Kasumi-1 (cell line): ENCODE measurements around the gene PMFBP1.
"Not testable (repeated sequence)": the region's sequence is repeated elsewhere in the genome, so short reads cannot be mapped to it uniquely, and the experiment has no call there.

Experiments used
- DNase-seq, 2 experiments: peaks; one replicate each; lab custom pipeline; 2025; lab: John Stamatoyannopoulos, UW

The PMFBP1 gene

DNA sequence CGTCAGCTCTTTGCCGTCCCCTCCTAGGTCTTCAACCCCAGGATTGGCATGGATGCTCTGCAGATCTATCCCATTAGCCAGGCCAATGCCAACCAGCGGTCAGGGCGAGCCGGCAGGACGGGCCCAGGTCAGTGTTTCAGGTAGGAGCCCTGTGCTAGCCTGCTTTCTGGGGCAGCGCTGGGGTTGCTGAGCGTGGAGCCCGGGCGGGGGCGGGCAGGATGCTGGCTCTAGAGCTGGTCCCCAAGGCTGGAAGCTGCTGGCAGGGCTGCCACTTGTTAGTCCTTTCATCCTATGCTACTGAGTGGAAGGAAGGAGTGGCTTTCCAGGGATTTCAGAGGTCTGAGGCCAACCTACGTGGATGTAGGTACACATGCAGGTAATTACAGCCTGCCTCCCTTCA is 66.0 kb downstream of the PMFBP1 start:
- no peak for DNase-seq

DNA sequence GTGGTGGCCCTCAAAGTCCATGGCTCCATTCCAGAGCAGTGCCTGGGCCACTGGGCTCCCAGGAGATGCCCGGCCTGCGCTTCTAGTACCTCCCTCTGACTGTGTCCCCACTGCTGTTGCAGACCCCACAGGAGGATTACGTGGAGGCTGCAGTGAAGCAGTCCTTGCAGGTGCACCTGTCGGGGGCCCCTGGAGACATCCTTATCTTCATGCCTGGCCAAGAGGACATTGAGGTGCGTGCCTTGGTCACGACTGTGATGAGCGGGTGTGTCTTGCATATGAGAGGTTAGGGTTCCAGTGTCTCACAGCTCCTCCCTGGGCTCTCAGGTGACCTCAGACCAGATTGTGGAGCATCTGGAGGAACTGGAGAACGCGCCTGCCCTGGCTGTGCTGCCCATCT is 67.0 kb downstream of the PMFBP1 start:
- DNase-seq = no peak

DNA sequence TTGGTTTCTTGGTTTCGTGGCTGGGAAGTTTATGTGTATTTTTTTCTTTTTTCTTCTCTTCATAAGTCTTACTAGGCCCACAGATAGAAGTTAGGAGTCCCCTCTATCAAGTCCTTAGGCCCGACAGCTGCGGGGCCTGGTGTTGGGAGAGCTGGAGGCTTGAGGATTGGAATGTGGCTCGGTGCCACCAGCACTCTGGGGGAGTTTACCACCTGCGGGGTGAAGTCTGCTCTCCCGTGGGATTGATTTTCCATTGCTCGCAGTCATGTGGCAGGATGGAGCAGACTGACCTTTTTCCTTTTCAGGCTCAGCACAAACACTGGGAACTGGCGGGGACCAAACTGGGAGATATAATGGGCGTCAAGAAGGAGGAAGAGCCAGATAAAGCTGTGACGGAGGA is 70.8 kb downstream of the PMFBP1 start:
- no peak for DNase-seq

DNA sequence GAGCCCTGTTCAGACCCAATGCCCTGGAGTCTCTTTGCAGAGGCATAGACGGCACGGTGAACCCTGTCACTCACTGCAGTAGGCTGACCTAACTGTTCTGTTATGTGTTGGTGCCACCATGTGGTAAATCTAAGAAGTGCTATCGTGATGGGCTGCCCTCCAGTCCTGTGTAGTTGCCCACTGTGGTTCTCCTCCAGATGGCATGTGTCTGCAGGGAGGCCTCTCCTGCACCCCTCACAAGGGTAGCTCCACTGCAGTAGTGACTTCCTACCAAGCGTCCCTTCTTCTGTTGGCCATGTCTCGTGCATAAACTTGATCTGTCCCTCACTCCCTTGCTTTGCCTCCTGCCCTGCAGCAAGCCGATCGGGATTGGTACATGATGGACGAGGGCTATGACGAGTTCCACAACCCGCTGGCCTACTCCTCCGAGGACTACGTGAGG is 72.6 kb downstream of the PMFBP1 start:
- peak; percentile 78 to 79 for DNase-seq

DNA sequence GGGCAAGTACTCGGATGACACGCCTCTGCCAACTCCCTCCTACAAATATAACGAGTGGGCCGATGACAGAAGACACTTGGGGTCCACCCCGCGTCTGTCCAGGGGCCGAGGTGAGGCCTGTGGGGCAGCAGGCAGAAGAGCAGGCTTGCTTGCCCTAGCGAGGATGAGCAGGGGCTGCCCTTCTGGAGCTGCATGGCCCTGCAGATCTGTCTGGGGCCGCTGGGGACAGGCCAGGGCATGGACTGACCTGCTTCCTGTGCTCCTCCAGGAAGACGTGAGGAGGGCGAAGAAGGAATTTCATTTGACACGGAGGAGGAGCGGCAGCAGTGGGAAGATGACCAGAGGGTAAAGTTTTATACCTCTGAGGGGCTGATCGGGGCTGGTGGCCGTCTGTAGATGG is 73.0 kb downstream of the PMFBP1 start:
- no peak for DNase-seq

DNA sequence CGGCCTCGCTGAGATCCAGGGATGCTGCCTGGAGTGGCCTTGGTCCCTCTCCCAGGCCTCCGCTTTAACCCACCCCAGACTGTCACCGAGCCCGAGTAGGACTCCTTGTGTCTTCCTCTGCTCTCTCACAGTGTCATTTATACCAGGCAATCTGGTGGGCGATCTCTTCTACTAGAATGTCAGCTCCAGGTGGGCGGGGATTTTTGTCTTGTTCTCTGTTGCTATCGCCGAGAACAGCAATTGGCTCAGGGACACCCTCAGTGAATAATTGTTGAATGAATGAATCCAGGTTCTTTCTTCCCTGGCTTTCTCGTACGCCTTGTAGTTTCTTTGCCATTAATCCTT is 77.7 kb downstream of the PMFBP1 start:
- peak in 1 of 2 experiments; percentile 42 for DNase-seq

DNA sequence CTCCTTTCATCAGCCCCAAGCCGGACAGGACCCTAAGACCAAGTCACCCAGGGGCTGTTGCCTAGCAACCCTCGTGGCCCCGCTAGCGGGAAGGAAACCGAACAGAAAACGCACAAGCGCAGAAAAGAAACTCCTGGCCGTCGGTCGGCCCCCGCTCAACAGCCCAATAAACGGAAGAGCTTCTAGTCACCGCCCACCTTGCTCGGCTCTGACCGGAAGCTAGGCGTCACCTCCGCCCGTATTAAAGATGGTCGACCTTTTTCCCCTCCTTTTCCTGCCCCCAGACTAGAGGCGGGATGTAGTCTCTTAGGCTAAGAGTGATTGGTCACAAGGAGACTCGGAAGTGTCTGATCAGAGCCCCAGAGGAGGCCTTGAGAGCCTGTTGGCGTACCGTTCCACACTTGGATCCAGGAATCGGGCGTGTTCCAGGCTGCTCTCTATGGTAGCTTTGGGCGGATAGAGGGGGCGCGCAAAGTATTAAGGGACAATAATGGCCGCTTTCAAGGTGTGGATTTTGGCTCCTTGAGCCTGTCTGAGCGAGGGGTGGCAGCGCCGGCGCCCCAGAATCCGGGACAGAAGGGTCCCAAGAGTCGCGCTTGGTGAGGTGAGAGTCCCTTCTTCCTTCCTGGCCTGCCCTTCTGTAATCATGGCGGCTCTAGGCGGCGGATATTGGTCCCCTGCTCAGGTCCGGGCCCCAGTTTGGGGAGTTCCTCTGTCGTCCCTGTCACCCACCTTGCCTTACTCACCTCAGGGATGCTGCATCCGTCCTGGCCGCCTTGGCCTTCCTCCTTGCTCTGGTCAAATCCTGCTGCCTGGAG is 78.3 kb downstream of the PMFBP1 start, which contains the start of the genes DHX38 and TXNL4B:
TSS of gene DHX38 (plus strand) at position 400 of the 818 bp plus-strand sequence. CDS start 2,311 bp downstream, outside the sequence.
TSS of gene TXNL4B (minus strand) at position 173 of the 818 bp plus-strand sequence. CDS start 2,871 bp downstream, outside the sequence.
- DNase-seq = peak; percentile 99

DNA sequence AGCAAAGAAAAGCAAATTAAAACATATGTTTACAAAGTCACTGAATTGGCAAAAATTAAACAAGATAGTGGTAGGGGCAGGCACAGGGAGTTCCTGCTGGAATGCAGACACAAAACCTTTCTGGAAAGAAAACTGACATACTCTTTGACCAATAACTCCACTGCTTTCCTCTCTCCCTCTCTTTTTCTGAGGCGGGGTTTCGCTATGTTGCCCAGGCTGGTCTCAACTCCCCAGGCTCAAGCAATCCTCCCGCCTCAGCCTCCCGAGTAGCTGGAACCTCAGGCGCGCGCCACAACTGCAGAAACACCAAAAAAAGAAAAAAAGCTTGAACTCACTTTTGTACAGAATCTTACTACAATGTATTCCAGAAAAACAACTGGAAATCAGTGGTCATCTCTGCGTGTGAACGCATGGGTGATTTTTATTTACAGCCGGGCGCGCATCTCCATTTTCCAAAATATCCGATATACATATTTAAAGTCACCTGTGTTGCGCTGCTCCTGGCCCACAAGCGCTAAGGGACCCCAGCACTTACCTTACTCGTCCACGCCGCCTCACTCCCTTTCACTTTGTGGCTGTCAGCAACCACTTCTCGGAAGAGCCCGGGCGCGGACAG is 79.0 kb downstream of the PMFBP1 start:
- peak; percentile 39 to 53 for DNase-seq

DNA sequence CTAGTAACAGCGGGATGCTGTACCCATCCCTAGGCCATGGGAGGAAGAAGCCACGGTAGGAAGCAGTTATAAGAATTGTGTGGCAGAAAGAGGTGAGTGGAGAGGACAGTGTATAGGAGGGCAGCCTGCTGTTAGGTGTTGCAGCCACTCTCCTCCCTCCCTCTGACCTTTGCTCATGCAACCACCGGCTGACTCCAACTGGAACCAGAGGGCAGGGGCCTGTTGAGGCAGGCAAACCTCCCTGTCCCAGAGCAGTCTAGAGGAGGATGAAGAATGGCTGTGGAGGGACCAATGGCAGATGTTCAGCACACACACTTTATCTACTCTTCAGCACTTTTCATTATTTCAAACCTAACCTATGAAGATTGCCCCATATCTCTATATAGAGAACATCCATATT is 80.7 kb downstream of the PMFBP1 start:
- DNase-seq = no peak

DNA sequence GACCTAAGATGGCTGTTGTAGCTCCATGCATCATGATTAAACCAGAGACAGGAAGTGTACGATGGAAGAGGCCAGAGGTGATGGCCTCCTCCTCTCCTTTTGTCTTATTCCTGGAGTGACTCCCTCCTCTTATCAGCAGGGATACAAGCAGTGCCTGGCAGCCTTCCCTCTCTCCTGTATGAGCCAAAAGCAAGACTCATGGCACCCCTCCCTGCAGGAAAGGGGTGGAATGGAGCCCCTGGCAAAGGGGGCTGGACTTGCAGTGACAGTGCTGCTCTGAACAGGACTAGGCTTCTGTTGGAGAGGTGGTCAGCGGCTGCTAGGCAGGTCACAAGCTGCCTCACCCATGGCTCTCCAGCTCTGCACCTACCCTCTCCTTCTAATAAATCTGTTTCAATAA is 87.0 kb downstream of the PMFBP1 start:
- no peak for DNase-seq

DNA sequence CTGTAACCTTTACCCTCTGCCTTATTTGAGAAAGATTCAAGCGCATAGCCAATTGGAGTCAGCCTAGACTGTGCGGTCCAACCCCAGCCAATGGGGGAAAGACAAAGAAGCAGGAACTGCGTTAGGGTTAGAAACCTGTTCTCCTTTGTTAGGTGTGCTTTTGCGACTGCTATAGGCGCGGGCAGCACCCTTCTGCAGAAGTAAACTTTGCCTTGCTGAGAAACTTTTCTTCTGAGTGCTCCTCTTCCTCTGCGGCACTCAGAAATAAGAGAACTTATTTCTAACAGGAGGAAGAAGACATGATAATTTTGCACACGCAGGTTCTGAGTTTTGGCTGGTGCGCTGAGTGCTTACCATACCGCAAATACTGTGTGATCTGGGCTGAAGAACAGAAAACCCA is 87.5 kb downstream of the PMFBP1 start:
- no peak for DNase-seq

DNA sequence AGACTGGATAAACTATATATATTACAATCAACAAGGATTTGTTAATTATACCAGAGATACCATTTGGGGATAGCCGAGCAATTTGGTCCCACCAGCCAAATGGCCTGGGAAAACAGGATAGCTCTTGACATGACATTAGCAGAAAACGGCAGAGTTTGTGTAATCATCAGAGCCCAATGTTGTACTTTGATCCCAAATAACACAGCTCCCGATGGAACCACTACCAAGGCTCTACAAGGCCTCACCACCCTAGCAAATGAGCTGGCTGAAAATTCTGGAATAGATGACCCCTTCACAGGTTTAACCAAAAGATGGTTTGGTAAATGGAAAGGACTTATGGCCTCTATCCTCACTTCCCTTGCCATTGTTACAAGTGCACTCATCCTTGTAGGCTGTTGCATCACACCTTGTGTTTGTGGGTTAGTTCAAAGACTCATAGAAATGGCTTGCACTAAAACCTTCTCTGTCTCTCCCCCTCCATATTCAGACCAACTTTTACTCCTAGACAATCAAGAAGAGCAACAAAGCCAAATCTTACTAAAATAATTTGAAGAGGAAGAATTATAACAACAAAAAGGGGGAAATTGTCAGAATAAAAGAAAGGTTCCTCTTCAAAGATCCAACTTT is 88.1 kb downstream of the PMFBP1 start:
- no peak for DNase-seq

DNA sequence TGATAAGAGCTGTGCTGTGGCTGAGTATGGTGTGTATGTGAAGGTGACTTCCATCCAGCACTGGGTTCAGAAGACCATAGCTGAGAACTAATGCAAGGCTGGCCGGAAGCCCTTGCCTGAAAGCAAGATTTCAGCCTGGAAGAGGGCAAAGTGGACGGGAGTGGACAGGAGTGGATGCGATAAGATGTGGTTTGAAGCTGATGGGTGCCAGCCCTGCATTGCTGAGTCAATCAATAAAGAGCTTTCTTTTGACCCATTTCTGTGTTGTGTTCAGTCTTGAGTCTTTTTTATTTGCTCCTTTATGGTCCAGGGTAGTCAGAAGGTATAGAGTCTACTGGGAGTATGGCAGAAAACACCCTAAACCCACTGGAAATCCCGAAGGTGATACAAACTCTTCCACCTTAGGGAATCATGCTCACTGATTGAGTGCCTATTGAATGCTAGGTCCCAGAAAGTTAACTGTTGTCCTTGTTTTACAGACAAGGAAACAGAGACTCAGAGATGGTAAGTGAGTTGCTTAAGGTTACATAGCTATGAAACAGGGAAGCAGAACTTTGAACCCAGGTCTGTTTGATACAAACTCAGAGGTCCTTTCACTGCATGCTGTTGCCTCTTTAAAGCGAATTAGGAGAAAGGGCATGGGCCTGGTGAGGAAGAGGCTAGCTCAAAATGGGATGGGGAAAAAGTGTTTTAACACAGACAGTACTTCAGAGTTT is 94.8 kb downstream of the PMFBP1 start:
- DNase-seq = not testable (repeated sequence)

DNA sequence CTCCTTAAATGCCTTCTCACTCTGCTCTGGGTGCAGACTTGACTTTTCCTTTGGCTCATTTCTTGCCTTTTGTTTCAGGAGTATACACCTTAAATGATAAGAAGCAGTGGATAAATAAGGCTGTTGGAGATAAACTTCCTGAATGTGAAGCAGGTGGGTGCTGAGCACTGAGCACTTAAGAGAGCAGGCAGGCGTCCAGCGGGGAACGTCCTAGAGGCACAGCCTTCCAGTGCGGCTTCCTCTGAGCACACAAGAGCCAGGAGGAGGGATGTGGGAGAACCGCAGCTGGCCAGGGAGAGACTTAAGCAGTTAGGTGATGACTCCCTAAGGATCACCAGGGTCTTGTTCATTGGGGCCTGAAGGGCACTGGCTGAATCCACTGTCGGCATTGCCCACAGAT is 96.9 kb downstream of the PMFBP1 start:
- DNase-seq = not testable (repeated sequence)

DNA sequence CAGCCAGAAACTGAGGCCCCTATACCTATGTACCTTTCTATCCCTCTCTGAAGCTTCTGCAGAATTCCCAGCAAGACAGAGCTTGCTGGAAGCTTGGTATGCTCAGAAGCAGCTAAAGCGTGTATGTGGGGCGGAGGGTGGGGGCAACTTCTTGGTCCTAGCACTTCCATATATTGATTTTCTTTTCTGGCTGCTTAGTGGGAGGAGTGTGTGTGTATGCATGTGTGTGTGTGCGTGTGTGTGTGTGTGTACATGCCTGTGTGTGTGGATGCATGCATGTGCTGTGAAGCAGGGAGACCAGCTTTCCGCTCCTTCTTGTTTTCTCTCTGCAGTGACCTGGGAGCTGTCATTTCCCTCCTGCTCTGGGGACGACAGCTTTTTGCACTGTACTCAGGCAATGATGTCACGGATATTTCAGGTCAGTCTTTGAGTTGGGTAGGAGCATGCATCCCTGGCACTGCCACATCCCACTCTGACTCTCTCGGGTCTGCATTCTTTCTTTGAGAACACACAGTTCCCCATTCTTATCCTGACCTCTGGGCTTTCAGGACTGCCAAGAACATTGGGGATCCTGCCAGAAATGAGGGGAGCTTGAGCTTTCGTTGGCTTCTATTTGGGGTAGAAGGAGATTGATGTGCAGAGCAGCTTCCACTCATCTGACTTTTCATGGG is 98.3 kb downstream of the PMFBP1 start:
- no peak for DNase-seq

DNA sequence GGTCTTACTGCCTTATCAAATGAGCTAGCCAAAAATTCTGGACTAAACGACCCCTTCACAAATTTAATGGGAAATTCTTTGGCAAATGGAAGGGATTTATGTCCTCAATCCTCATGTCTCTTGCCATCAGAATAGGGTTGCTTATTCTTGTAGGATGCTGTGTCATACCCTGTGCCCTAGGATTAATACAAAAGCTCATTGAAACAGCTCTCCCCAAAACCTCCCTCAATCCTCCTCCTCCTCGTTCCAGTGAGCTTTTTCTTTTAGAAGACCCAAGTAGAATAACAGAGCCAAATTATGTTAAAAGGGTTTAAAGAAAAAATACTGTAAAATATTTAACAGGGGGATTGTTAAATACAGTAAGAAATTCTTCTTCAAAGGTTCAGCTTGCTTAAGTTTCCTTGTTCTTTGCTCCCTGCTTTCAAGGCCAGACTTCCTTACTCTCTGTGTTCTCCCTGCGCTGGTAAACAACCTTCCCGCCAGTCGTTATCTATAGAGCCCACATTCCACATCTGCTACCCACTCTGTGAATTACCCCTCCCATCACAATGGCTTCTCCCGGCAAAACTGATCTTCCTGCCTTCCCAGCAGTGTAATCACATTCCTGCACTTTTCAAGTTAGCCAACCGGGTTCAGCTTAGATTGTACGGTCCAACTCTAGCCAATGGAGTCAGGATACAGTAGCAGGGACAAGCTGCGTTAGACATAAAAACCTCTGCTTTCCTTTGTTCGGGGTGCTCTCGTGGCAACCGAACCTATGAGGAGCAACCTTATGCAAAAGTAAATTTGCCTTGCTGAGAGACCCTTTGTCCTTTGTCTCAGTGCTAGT is 99.2 kb downstream of the PMFBP1 start:
- DNase-seq = no peak
